Kidney (tissue), 14 donors: ENCODE results near the gene MYRFL. TPM values are rescaled to one million over a fixed set of nuclear protein-coding genes. Genes with fewer than 3 reads are reported as not detected.

ENCODE experiments used
- DNase-seq, 5 donors: peaks; one replicate each; pipeline ENCODE4 v3.0.0-alpha.2; 2013 to 2020
- FAIRE-seq: peaks from 2 replicates; lab custom pipeline; 2012; peaks lifted over from hg19 to GRCh38; lab: Jason Lieb, UNC
- H3K27ac ChIP-seq, 2 donors: one replicate each; pipeline ENCODE4 v1.7.0; 2013; ENCODE audit warnings: low read depth in 2 of 2, low read length in 2 of 2, inconsistent platforms in 1 of 2
- H3K27me3 ChIP-seq: one replicate; pipeline ENCODE4 v1.7.1; 2013; ENCODE audit warnings: low read length, inconsistent platforms; ENCODE audit not compliant: control insufficient read depth, insufficient read depth
- H3K36me3 ChIP-seq, 3 donors: one replicate each; pipeline versions ENCODE4 v1.7.0 to v1.7.1; 2013; ENCODE audit warnings: low read length in 3 of 3, control low read depth in 1 of 3, inconsistent platforms in 1 of 3; ENCODE audit not compliant: insufficient read depth in 3 of 3, control insufficient read depth in 2 of 3
- H3K4me1 ChIP-seq, 3 donors: one replicate each; pipeline versions ENCODE4 v1.7.0 to v1.7.1; 2013; ENCODE audit warnings: low read length in 3 of 3, inconsistent platforms in 1 of 3, low read depth in 1 of 3; ENCODE audit not compliant: control insufficient read depth in 2 of 3, insufficient read depth in 2 of 3
- H3K4me3 ChIP-seq, 3 donors: one replicate each; pipeline versions ENCODE4 v1.7.0 to v1.8.1; 2013; ENCODE audit warnings: low read length in 3 of 3, control low read depth in 1 of 3, inconsistent platforms in 1 of 3
- H3K9ac ChIP-seq, 3 donors: one replicate each; pipeline versions ENCODE4 v1.7.0 to v1.7.1; 2013; ENCODE audit warnings: low read length in 3 of 3, control low read depth in 1 of 3, inconsistent platforms in 1 of 3
- H3K9me3 ChIP-seq, 3 donors: one replicate each; pipeline versions ENCODE4 v1.7.0 to v1.7.1; 2013; ENCODE audit warnings: low read length in 3 of 3, control low read depth in 1 of 3, inconsistent platforms in 1 of 3; ENCODE audit not compliant: control insufficient read depth in 2 of 3, insufficient read depth in 1 of 3
- intact Hi-C: fragments of 100-400 bp; cut with DNase I; formaldehyde crosslinking; loops from one replicate; pipeline ENCODE4 v1.11.1; 2022
- polyA plus RNA-seq: library from polyadenylated mRNA; stranded (reverse); fragments of 350-450 nt; fragmentation: Illumina TruSeq; extraction: RNeasy Lipid Tissue Mini Kit (QIAGEN cat#74804); gene quantifications from one replicate; pipeline ENCODE4 v1.2.3, GENCODE V29; 2014; ENCODE audit warnings: low read depth, low replicate concordance; ENCODE audit not compliant: insufficient read depth
- total RNA-seq: library from RNA; stranded (reverse); fragmentation: NEBNext Ultra II Directional; extraction: Animal tissue kit (Norgen Biotek cat#: 25700); gene quantifications from one replicate; pipeline ENCODE4 v1.2.1, GENCODE V29; 2021
- TF ChIP-seq, protein P1 (sequence below): IDR thresholded peaks from 3 replicates; pipeline ENCODE4 v1.5.1; 2012; ENCODE audit warnings: mild to moderate bottlenecking, moderate library complexity, borderline replicate concordance; ENCODE audit not compliant: insufficient read depth; ENCODE audit errors: extremely low read depth
- donor health status: control.
- donor health status: control.
- donor health status: control.
- donor health status: control.
- donor health status: control.
- donor health status: DM: yes; HTN: yes; CAD: no.
- donor health status: Normal renal cell carcinoma (clear cell type).

Gene MYRFL
- total and polyA plus RNA-seq, 2 donors from 2014 or later: 0.82 to 1.6 TPM

DNA sequence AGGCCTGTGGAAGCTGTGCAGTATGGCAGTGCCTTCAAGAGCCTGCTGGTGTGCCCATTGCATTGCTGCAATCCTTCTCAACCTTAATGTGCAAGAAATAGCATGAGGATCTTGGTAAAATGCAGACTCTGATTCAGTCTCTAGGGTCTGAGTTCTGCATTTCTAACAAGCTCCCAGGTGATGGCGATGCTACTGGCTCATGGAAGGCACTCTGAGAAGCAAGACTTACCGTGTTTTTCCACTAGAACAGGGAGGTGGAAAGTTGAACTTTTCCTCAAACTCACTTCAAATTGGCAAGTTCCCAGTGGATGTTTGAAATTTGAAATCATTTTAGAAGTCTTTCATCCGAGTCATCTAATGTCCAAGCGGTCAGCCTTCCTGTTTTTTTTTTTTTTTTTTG, 55.5 kb downstream of the MYRFL start:
- H3K4me3 ChIP-seq: no peak overlapping the region
- no peak for DNase-seq
- TF ChIP-seq, protein P1, sequence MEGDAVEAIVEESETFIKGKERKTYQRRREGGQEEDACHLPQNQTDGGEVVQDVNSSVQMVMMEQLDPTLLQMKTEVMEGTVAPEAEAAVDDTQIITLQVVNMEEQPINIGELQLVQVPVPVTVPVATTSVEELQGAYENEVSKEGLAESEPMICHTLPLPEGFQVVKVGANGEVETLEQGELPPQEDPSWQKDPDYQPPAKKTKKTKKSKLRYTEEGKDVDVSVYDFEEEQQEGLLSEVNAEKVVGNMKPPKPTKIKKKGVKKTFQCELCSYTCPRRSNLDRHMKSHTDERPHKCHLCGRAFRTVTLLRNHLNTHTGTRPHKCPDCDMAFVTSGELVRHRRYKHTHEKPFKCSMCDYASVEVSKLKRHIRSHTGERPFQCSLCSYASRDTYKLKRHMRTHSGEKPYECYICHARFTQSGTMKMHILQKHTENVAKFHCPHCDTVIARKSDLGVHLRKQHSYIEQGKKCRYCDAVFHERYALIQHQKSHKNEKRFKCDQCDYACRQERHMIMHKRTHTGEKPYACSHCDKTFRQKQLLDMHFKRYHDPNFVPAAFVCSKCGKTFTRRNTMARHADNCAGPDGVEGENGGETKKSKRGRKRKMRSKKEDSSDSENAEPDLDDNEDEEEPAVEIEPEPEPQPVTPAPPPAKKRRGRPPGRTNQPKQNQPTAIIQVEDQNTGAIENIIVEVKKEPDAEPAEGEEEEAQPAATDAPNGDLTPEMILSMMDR: no peak
- intact Hi-C loops: loop anchor here (10.0 kb wide), 1 partner anchor 854 kb away; no protein-coding TSS in a partner anchor
- H3K9me3 ChIP-seq: no peaks in the 10 kb centered on the region
- no peak for FAIRE-seq
- H3K9ac ChIP-seq: no peak overlapping the region
- H3K4me1 ChIP-seq: peaks cover 0 to 6% (median 6%) of the 10 kb centered on the region in 3 donors
- no peaks in the 10 kb centered on the region for H3K36me3 ChIP-seq
- H3K27ac ChIP-seq: no peak overlapping the region
- no peaks in the 10 kb centered on the region for H3K27me3 ChIP-seq

DNA sequence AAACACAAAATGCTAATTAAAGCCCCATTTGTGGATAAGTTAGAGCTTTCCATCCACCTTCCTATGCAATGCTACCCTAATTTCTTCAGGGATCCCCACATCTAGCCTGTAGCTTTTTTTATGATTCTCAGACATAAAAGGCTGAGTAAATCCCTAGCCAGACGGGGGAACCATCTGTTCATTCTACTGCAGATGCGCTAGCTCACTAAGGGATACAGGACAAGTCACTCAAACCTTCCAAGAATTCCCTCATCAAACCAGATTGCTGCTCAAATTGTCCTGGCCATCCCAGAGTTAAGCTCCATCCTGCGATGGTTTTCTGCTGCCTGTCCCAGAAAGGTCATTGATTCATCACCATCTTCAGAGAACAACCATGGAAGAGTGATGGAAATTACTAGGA, 56.7 kb downstream of the MYRFL start:
- TF ChIP-seq, protein P1: no peak
- H3K4me3 ChIP-seq: no peak overlapping the region
- FAIRE-seq: no peak
- H3K27ac ChIP-seq: no peak overlapping the region
- intact Hi-C loops: loop anchor here (10.0 kb wide), 1 partner anchor 853 kb away; no protein-coding TSS in a partner anchor
- peaks cover 0 to 6% (median 6%) of the 10 kb centered on the region in 3 donors for H3K4me1 ChIP-seq
- H3K27me3 ChIP-seq: no peaks in the 10 kb centered on the region
- peaks cover 0 to 2% (median 0%) of the 10 kb centered on the region in 3 donors for H3K36me3 ChIP-seq
- H3K9me3 ChIP-seq: no peaks in the 10 kb centered on the region
- no peak for DNase-seq
- H3K9ac ChIP-seq: no peak overlapping the region

DNA sequence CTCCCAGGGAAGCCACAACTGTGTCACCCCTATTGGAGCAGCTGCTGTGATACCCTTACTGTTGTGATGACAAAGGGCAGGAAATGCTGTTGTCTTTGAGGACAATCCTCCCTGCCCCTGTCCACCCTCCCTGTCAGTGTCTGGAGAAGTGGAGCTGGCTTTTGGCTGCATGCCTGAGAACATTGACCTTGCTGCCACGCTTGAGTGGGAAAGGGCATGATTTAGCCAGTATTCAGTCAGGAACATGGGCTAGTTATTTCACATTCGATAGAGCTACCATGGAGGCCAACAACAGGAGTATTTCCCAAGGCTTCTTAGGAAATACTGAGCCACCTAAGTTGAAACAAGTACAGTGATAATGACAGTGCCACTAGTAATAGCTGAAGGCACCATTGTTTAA, 59.4 kb downstream of the MYRFL start:
- no peak overlapping the region for H3K4me3 ChIP-seq
- TF ChIP-seq, protein P1: no peak
- peaks cover 0 to 6% (median 6%) of the 10 kb centered on the region in 3 donors for H3K4me1 ChIP-seq
- no peak overlapping the region for H3K27ac ChIP-seq
- peak; percentile 46 for FAIRE-seq
- peak in 4 of 5 donors; percentile 32 to 65 (median 40) for DNase-seq
- peaks cover 0 to 2% (median 0%) of the 10 kb centered on the region in 3 donors for H3K36me3 ChIP-seq
- H3K9ac ChIP-seq: no peak overlapping the region
- intact Hi-C loops: loop anchor here (10.0 kb wide), 1 partner anchor 850 kb away; no protein-coding TSS in a partner anchor
- no peaks in the 10 kb centered on the region for H3K27me3 ChIP-seq
- no peaks in the 10 kb centered on the region for H3K9me3 ChIP-seq
